MM.1S (cell line): ENCODE data around the gene POC1B.

ENCODE experiments used
- DNase-seq: peaks from one replicate; pipeline ENCODE4 v3.0.0-alpha.2; 2015
- H2AFZ ChIP-seq: fragments of 300-600 bp; sonication (generic); 2 replicates; pipeline ENCODE4 v1.6.0; 2016; ENCODE audit warnings: antibody characterized with exemption, low read length
- H3F3A ChIP-seq: fragments of 300-600 bp; sonication (generic); 2 replicates; pipeline ENCODE4 v1.6.1; 2016; ENCODE audit warnings: mild to moderate bottlenecking, antibody characterized with exemption, low read length, moderate library complexity, mixed read lengths; ENCODE audit not compliant: insufficient read depth
- H3K27ac ChIP-seq: fragments of 300-600 bp; sonication (generic); 2 replicates; pipeline ENCODE4 v1.5.1; 2016; ENCODE audit warnings: mild to moderate bottlenecking, low read length
- H3K27me3 ChIP-seq: fragments of 300-600 bp; sonication (generic); replicated peaks from 2 replicates; pipeline ENCODE4 v1.6.0; 2016; ENCODE audit warnings: low read length; ENCODE audit not compliant: insufficient read depth
- H3K36me3 ChIP-seq: fragments of 300-600 bp; sonication (generic); replicated peaks from 2 replicates; pipeline ENCODE4 v1.6.1; 2016; ENCODE audit warnings: mild to moderate bottlenecking, low read length, mixed read lengths; ENCODE audit not compliant: insufficient read depth
- H3K4me1 ChIP-seq: fragments of 300-600 bp; sonication (generic); 2 replicates; pipeline ENCODE4 v1.6.1; 2016; ENCODE audit warnings: low read length, mixed read lengths
- H3K4me2 ChIP-seq: fragments of 300-600 bp; sonication (generic); 2 replicates; pipeline ENCODE4 v1.6.0; 2016; ENCODE audit warnings: low read depth, low read length
- H3K4me3 ChIP-seq: fragments of 300-600 bp; sonication (generic); 2 replicates; pipeline ENCODE4 v1.5.1; 2016; ENCODE audit warnings: low read length, mixed read lengths
- H3K79me2 ChIP-seq: fragments of 300-600 bp; sonication (generic); 2 replicates; pipeline ENCODE4 v1.6.1; 2016; ENCODE audit warnings: mixed run types, low read length, mixed read lengths
- H3K9ac ChIP-seq: fragments of 300-600 bp; sonication (generic); 2 replicates; pipeline ENCODE4 v1.6.1; 2016; ENCODE audit warnings: low read length, mixed read lengths
- H3K9me2 ChIP-seq: fragments of 300-600 bp; sonication (generic); replicated peaks from 2 replicates; pipeline ENCODE4 v1.6.1; 2016; ENCODE audit warnings: mild to moderate bottlenecking, low read length, mixed read lengths; ENCODE audit not compliant: insufficient read depth
- H3K9me3 ChIP-seq: fragments of 300-600 bp; sonication (generic); replicated peaks from 2 replicates; pipeline ENCODE4 v1.6.1; 2016; ENCODE audit warnings: mild to moderate bottlenecking, low read length, mixed read lengths; ENCODE audit not compliant: insufficient read depth
- H4K20me1 ChIP-seq: fragments of 300-600 bp; sonication (generic); 2 replicates; pipeline ENCODE4 v1.6.1; 2016; ENCODE audit warnings: mild to moderate bottlenecking, low read length, moderate library complexity, mixed read lengths; ENCODE audit not compliant: insufficient read depth
- EZH2 ChIP-seq: fragments of 300-600 bp; sonication (generic); optimal IDR thresholded peaks from 2 replicates; pipeline ENCODE3; 2017; ENCODE audit warnings: low read depth, mild to moderate bottlenecking, antibody characterized with exemption, low read length, mixed read lengths
- EZH2phosphoT487 ChIP-seq: fragments of 300-600 bp; sonication (generic); IDR thresholded peaks from 2 replicates; pipeline ENCODE4 v1.6.1; 2018; ENCODE audit warnings: antibody characterized with exemption, low read length
- TF ChIP-seq, protein P1 (sequence below): fragments of 300-600 bp; sonication (generic); IDR thresholded peaks from 2 replicates; pipeline ENCODE4 v1.5.1; 2016; ENCODE audit warnings: antibody characterized with exemption, low read length, mixed read lengths

POC1B gene

DNA sequence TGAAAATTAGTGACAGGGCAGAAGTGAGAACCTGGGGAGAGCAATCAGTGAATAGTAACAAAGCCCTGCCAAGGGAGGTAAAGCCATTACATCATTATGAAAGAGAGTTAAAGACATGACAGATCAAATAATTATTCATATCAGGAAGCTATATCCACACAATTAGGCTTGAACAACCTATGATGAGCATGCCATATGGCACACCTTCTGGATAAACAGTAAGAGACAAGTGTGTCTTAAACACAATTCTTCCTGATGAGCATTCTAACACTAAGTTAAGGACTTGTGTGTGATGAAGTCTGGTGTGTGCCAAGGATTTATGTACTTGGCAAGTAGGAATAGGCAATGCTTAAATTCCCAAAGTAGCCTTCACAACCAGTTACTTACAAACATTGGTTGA is 77.3 kb downstream of the POC1B start:
- Histone ChIP-seq H3K4me2 (no peak overlapping the region), H2AFZ (no peak overlapping the region), H3K4me1 (no peaks in the 10 kb centered on the region), H3K9ac (no peak overlapping the region), H3K27ac (no peak overlapping the region), H3K36me3 (no peaks in the 10 kb centered on the region), H3K4me3 (no peak overlapping the region), H3K27me3 (no peaks in the 10 kb centered on the region), H3K9me3 (no peaks in the 10 kb centered on the region), H3K79me2 (no peaks in the 10 kb centered on the region), H4K20me1 (no peaks in the 10 kb centered on the region), H3K9me2 (no peaks in the 10 kb centered on the region), H3F3A (no peaks in the 10 kb centered on the region)
- DNase-seq: no peak
- TF ChIP-seq EZH2phosphoT487 (no peak), EZH2 (no peak)
- TF ChIP-seq, protein P1, sequence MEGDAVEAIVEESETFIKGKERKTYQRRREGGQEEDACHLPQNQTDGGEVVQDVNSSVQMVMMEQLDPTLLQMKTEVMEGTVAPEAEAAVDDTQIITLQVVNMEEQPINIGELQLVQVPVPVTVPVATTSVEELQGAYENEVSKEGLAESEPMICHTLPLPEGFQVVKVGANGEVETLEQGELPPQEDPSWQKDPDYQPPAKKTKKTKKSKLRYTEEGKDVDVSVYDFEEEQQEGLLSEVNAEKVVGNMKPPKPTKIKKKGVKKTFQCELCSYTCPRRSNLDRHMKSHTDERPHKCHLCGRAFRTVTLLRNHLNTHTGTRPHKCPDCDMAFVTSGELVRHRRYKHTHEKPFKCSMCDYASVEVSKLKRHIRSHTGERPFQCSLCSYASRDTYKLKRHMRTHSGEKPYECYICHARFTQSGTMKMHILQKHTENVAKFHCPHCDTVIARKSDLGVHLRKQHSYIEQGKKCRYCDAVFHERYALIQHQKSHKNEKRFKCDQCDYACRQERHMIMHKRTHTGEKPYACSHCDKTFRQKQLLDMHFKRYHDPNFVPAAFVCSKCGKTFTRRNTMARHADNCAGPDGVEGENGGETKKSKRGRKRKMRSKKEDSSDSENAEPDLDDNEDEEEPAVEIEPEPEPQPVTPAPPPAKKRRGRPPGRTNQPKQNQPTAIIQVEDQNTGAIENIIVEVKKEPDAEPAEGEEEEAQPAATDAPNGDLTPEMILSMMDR: no peak

DNA sequence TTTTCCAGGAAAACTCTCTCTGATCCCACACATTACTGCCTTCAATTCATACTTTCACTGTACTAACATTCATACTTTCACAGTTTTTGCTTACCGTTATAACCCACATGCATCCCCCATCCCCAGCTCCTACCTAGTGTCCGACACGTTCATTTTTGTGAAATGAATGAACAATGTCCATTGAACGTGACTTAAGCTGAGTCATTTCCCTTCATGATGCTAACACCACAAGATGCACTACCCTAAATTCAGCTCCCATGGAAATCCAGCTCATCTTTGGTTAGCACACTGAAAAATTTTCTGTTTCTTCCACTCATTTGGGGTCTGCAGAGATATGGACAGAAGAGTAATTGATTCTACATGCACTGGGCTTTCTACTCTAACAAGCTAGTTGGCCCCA is 85.9 kb downstream of the POC1B start:
- Histone ChIP-seq H3K4me1 (no peaks in the 10 kb centered on the region), H3F3A (no peaks in the 10 kb centered on the region), H3K9ac (no peak overlapping the region), H3K4me2 (no peak overlapping the region), H3K9me3 (no peaks in the 10 kb centered on the region), H4K20me1 (no peaks in the 10 kb centered on the region), H2AFZ (no peak overlapping the region), H3K27me3 (no peaks in the 10 kb centered on the region), H3K9me2 (no peaks in the 10 kb centered on the region), H3K79me2 (no peaks in the 10 kb centered on the region), H3K27ac (no peak overlapping the region), H3K36me3 (no peaks in the 10 kb centered on the region), H3K4me3 (no peak overlapping the region)
- TF ChIP-seq, protein P1: no peak
- TF ChIP-seq EZH2 (no peak), EZH2phosphoT487 (no peak)
- no peak for DNase-seq

DNA sequence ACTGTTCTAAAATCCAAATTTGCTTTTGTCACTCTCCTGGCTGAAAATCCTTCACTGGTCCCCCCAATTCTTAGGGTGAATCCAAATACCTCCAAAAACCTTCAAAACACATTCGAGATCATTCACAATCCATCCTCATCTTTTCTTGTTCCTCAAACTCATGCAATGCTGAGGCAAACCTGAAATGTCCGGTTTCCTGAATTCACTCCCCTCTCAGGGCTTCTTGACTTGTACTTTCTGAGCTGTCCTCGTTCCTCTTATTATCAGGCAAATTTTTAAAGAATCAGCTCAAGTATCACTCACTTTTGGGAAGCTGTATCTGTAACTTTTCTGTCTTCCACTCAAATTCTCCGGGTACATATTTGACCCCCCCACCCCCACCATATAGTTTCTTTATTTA is 88.6 kb downstream of the POC1B start:
- no peaks in the 10 kb centered on the region for H3K4me1 ChIP-seq
- H3F3A ChIP-seq: no peaks in the 10 kb centered on the region
- H3K9ac ChIP-seq: no peak overlapping the region
- H3K27me3 ChIP-seq: no peaks in the 10 kb centered on the region
- H2AFZ ChIP-seq: no peak overlapping the region
- DNase-seq: no peak
- TF ChIP-seq EZH2: no peak
- TF ChIP-seq EZH2phosphoT487: no peak
- TF ChIP-seq, protein P1: no peak
- no peaks in the 10 kb centered on the region for H3K9me3 ChIP-seq
- H3K79me2 ChIP-seq: no peaks in the 10 kb centered on the region
- no peak overlapping the region for H3K27ac ChIP-seq
- no peaks in the 10 kb centered on the region for H3K9me2 ChIP-seq
- H3K4me3 ChIP-seq: no peak overlapping the region
- H4K20me1 ChIP-seq: no peaks in the 10 kb centered on the region
- no peak overlapping the region for H3K4me2 ChIP-seq
- H3K36me3 ChIP-seq: no peaks in the 10 kb centered on the region

DNA sequence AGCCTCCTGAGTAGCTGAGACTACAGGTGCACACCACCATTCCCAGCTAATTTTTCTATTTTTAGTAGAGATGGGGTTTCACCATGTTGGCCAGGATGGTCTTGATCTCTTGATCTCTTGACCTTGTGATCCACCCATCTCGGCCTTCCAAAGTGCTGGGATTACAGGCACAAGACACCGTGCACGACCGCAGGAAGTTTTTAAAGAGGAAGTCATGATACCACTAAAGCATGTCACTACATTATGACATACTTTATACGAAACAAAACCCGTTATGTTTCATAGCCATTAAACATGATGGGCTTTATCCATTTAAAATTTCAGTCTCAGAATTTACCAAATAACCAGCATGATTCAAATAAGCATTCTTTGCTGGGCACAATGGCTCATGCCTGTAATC is 89.8 kb downstream of the POC1B start:
- H3K36me3 ChIP-seq: no peaks in the 10 kb centered on the region
- H3K79me2 ChIP-seq: no peaks in the 10 kb centered on the region
- H3K9me3 ChIP-seq: no peaks in the 10 kb centered on the region
- H3K27ac ChIP-seq: no peak overlapping the region
- no peaks in the 10 kb centered on the region for H3K4me1 ChIP-seq
- TF ChIP-seq, protein P1: no peak
- TF ChIP-seq EZH2phosphoT487 (no peak), EZH2 (no peak)
- no peak overlapping the region for H3K4me3 ChIP-seq
- no peaks in the 10 kb centered on the region for H3K27me3 ChIP-seq
- no peak overlapping the region for H3K4me2 ChIP-seq
- H3F3A ChIP-seq: no peaks in the 10 kb centered on the region
- no peaks in the 10 kb centered on the region for H4K20me1 ChIP-seq
- DNase-seq: no peak
- no peak overlapping the region for H2AFZ ChIP-seq
- no peak overlapping the region for H3K9ac ChIP-seq
- no peaks in the 10 kb centered on the region for H3K9me2 ChIP-seq
